ENCODE results near the gene LRRIQ4.

DNA sequence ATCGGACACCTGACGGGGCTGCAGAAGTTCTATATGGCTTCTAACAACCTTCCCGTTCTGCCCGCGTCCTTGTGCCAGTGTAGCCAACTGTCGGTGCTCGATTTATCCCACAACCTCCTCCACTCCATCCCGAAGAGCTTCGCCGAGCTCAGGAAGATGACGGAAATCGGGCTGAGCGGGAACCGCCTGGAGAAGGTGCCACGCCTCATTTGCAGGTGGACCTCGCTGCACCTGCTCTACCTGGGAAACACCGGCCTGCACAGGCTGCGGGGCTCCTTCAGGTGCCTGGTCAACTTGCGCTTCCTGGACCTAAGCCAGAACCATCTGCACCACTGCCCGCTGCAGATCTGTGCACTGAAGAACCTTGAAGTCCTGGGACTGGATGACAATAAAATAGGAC is 9.9 kb downstream of the LRRIQ4 start:
- TF ChIP-seq, protein P1, sequence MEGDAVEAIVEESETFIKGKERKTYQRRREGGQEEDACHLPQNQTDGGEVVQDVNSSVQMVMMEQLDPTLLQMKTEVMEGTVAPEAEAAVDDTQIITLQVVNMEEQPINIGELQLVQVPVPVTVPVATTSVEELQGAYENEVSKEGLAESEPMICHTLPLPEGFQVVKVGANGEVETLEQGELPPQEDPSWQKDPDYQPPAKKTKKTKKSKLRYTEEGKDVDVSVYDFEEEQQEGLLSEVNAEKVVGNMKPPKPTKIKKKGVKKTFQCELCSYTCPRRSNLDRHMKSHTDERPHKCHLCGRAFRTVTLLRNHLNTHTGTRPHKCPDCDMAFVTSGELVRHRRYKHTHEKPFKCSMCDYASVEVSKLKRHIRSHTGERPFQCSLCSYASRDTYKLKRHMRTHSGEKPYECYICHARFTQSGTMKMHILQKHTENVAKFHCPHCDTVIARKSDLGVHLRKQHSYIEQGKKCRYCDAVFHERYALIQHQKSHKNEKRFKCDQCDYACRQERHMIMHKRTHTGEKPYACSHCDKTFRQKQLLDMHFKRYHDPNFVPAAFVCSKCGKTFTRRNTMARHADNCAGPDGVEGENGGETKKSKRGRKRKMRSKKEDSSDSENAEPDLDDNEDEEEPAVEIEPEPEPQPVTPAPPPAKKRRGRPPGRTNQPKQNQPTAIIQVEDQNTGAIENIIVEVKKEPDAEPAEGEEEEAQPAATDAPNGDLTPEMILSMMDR (IDR thresholded peaks at IDR 0.05; ENCODE audit: low read depth, low read length, poor library complexity, severe bottlenecking) = no peak
- TF ChIP-seq EZH2phosphoT487 (IDR thresholded peaks at IDR 0.05; ENCODE audit: borderline replicate concordance, low read length) = no peak

Data from DOHH2 (cell line).